ENCODE measurements around the gene ITGA5. TPM values are rescaled to one million over a fixed set of nuclear protein-coding genes. Genes with fewer than 3 reads are reported as not detected.
A peak's percentile ranks its signal among the peaks of the same experiment; 100 is the strongest.

The ITGA5 gene
- total RNA-seq, 1 donor from 2014 or later, result 95.0 TPM

DNA sequence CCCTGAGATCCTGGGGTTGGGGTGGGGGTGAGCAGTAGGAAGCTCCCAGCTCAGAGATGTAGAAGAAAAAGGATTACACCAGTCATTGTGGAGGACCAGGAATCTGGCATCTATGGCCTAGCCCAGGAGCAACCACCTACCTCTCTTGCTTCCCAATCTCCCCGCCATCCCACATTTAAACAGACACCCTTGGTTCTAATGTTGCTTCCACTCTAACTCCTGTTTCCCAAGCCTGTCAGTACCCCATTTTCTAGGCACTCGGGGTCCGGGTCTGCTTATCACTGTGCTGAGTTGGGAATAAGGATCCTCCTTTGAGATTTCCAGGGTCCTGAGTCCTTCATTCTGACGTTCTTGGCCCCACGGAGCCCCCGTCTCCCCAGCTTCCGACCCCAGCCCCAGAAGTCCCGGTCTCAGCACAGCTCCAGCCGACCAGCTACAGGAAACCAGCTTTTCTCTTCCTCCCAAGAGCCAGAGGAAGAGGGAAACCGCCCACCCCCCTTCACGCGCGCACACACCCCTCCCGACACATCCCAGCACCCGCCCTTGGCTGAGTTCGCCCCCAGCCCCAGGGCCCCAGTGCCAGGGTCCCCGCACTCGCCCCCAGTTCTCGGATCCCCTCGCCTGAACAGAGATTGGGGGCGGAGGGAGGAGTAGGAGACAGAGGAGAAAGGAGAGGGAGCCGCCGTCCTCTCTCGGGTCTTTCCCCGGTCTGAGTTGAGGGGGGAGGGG, 1.2 kb downstream of the ITGA5 start:
- no peaks in the 10 kb centered on the region for H3K27me3 ChIP-seq
- no peaks in the 10 kb centered on the region for H3K36me3 ChIP-seq
- intact Hi-C loops (cut with DNase I), result no loop called here
- DNase-seq (ENCODE audit: extremely low spot score in 2 of 2), result peak in 1 of 2 donors; percentile 83
- H3K9me3 ChIP-seq, result no peaks in the 10 kb centered on the region
- TF ChIP-seq, protein P1, sequence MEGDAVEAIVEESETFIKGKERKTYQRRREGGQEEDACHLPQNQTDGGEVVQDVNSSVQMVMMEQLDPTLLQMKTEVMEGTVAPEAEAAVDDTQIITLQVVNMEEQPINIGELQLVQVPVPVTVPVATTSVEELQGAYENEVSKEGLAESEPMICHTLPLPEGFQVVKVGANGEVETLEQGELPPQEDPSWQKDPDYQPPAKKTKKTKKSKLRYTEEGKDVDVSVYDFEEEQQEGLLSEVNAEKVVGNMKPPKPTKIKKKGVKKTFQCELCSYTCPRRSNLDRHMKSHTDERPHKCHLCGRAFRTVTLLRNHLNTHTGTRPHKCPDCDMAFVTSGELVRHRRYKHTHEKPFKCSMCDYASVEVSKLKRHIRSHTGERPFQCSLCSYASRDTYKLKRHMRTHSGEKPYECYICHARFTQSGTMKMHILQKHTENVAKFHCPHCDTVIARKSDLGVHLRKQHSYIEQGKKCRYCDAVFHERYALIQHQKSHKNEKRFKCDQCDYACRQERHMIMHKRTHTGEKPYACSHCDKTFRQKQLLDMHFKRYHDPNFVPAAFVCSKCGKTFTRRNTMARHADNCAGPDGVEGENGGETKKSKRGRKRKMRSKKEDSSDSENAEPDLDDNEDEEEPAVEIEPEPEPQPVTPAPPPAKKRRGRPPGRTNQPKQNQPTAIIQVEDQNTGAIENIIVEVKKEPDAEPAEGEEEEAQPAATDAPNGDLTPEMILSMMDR (IDR thresholded peaks at IDR 0.05), result no peak
- TF ChIP-seq POLR2AphosphoS5 (IDR thresholded peaks at IDR 0.05; ENCODE audit: insufficient read depth in 1 of 2, low read depth in 1 of 2), result peak in 1 of 2 donors; percentile 14
- no peak for TF ChIP-seq POLR2A (IDR thresholded peaks at IDR 0.05)
- peak overlapping the region; percentile 83 to 90 for H3K4me3 ChIP-seq
- H3K27ac ChIP-seq, result peak overlapping the region; percentile 96
- H3K4me1 ChIP-seq, result peaks cover 70% of the 10 kb centered on the region

DNA sequence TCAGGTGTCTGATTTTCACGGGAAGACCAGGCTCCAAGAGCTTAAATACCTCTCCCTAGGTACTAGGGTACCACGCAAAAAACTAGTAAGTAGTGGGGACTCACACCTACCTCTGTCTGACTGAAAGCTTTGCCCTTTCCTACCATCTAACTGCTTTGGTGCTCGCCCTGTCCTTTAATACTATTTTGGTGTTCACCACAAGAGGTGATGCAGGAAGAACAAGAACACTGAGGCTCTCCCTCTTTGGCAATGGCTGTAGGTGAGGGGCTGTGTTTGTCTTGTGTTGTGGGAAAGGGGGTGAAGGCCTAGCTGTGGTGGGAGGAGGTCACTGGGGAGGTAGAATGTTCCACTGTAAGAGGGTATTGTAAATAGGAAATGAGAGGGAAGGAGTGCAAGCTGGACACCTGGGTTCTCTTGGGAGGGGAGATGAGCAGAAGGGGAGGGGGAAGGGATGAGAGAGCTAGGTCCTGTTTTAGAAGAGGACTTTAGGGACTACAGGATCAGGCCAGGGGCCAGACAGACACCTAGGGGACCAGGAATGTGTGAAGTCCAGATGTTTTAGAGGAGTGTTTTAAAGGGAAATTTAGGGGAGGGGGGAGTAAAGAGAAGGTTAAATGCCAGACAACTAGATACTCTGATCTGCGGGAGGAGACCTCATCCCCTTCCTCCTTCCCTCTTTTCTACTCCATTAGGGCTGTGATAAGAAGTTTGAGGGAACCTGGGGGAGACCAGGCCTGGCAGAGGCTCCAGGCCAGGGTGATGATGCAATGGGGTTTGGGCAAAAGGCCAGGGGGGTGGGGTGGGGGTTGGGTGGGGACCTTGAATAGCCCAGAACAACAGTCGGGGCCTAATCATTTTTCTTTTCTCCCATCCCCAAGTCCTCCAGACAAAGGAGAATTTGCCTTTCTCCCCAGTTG, 2.1 kb downstream of the ITGA5 start:
- DNase-seq (ENCODE audit: extremely low spot score in 2 of 2), result no peak
- peak overlapping the region; percentile 83 to 90 for H3K4me3 ChIP-seq
- no peak for TF ChIP-seq POLR2A (IDR thresholded peaks at IDR 0.05)
- TF ChIP-seq, protein P1 (IDR thresholded peaks at IDR 0.05), result no peak
- no peak for TF ChIP-seq POLR2AphosphoS5 (IDR thresholded peaks at IDR 0.05; ENCODE audit: insufficient read depth in 1 of 2, low read depth in 1 of 2)

DNA sequence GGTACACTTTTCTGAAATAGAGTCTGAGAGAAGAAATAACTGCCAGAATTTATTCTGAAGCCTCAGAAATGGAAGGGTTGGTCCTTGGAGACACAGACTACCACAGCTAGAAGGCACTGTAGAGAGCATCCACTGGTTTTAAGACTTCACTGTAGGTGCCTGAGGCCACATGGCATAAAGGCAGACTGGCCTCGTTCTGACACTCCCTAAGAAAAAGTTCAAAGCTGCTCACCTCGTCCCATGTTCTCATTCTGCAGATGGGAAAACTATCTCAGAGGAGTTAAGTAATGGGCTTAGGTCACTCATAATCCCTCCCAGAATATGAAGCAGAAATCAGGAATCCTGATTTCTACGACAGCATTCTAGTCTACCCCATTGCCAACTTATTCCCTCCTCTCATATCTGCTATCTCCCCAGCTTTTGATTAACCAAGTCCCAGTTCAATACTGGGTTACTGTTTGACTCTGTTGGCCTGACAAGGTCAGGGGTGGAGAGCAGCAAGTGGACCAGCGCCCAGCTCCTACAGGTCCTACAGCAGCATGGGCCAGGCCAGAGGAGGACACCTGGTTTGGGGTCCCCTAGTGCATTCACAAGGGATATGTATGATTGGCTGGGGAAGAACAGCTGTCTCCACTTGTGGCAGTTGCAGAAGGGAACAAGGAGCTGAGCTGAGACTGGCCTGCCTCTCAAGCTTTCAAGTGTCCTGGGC, 3.7 kb downstream of the ITGA5 start:
- intact Hi-C loops (cut with DNase I), result no loop called here

More for the DNA sequence above, 2.1 kb downstream of the ITGA5 start:
- Histone ChIP-seq H3K9me3 (no peaks in the 10 kb centered on the region), H3K27ac (peak overlapping the region; percentile 96), H3K36me3 (no peaks in the 10 kb centered on the region), H3K4me1 (peaks cover 77% of the 10 kb centered on the region), H3K27me3 (no peaks in the 10 kb centered on the region)
- intact Hi-C loops (cut with DNase I), result no loop called here

DNA sequence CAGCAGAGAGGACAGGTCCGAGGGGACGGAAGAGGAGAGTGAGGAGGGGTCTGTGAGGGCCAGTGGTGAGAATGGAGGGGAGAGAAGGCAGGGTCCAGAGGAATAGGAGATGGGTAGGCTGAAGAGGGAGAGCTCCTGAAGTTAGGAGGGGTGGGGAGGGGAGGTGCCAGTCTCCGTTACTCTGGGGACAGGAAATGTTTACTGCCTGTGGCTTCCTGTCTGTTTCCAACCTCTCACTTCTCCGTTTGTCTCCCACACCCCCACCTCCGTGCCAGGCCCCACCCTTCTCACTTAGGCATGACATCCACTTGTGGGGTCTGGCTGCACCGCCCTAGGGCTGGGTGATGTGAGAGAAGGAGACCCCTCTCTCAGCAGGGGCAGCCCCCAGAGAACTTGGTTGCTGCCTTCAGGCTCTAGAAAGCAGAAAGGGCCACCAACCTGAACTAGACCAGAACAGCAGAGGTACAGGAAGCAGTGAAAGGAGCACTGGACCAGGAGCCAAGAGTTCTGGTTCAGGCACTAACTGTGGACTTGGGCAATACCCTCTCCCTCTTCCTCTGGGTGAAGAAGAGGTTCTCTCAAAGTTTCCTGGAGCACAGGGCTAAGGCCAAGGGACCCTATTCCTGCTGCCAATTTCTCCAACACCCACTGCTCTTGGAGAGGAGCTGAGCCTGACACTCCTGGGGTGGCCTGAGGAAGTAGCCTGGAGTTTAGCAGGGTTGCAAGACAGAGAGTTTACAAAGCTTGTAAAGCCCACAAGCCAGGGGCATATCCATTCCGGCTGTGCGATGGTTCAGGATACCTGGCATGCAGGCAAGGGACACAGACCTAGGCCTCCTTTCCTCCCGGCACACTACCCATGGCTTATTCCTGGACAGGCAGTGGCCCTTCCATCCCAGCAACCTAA, 5.5 kb downstream of the ITGA5 start:
- Histone ChIP-seq H3K4me1 (peaks cover 69% of the 10 kb centered on the region), H3K27me3 (no peaks in the 10 kb centered on the region), H3K36me3 (peaks cover 0 to 5% of the 10 kb centered on the region in 2 donors), H3K27ac (peak overlapping the region; percentile 96), H3K4me3 (peak overlapping the region; percentile 21 to 34), H3K9me3 (no peaks in the 10 kb centered on the region)
- TF ChIP-seq POLR2A (IDR thresholded peaks at IDR 0.05) (no peak), POLR2AphosphoS5 (IDR thresholded peaks at IDR 0.05; ENCODE audit: insufficient read depth in 1 of 2, low read depth in 1 of 2) (no peak)
- TF ChIP-seq, protein P1 (IDR thresholded peaks at IDR 0.05), result no peak
- intact Hi-C loops (cut with DNase I), result no loop called here
- DNase-seq (ENCODE audit: extremely low spot score in 2 of 2), result no peak

More for the DNA sequence above, 3.7 kb downstream of the ITGA5 start:
- Histone ChIP-seq H3K36me3 (no peaks in the 10 kb centered on the region), H3K4me3 (peak overlapping the region; percentile 37 to 90), H3K27me3 (no peaks in the 10 kb centered on the region), H3K9me3 (no peaks in the 10 kb centered on the region), H3K27ac (peak overlapping the region; percentile 96), H3K4me1 (peaks cover 76% of the 10 kb centered on the region)
- no peak for DNase-seq (ENCODE audit: extremely low spot score in 2 of 2)
- TF ChIP-seq POLR2AphosphoS5 (IDR thresholded peaks at IDR 0.05; ENCODE audit: insufficient read depth in 1 of 2, low read depth in 1 of 2) (no peak), POLR2A (IDR thresholded peaks at IDR 0.05) (no peak)
- TF ChIP-seq, protein P1 (IDR thresholded peaks at IDR 0.05), result no peak
